Loucy (cell line): ENCODE measurements around the gene ZNF77.

ENCODE experiments used
- H2AFZ ChIP-seq: fragments of 200-600 bp; sonication (generic); 2 replicates; pipeline ENCODE4 v1.6.0; 2016; ENCODE audit warnings: antibody characterized with exemption, mild to moderate bottlenecking, low read length, moderate library complexity
- H3F3A ChIP-seq: fragments of 200-600 bp; 2 replicates; pipeline ENCODE4 v1.6.0; 2016; ENCODE audit warnings: antibody characterized with exemption, low read depth, mild to moderate bottlenecking
- H3K27me3 ChIP-seq: fragments of 200-600 bp; sonication (generic); 2 replicates; pipeline ENCODE4 v1.6.1; 2014; ENCODE audit warnings: low read length, mild to moderate bottlenecking; ENCODE audit not compliant: insufficient read depth, poor library complexity, severe bottlenecking
- H3K36me3 ChIP-seq: fragments of 200-600 bp; sonication (generic); 2 replicates; pipeline ENCODE4 v1.6.1; 2016; ENCODE audit warnings: low read length; ENCODE audit not compliant: insufficient read depth
- H3K4me1 ChIP-seq: fragments of 200-600 bp; sonication (generic); 2 replicates; pipeline ENCODE4 v1.5.1; 2014; ENCODE audit warnings: low read length, mild to moderate bottlenecking; ENCODE audit not compliant: insufficient read depth, poor library complexity, severe bottlenecking
- H3K4me2 ChIP-seq: fragments of 200-600 bp; sonication (generic); 2 replicates; pipeline ENCODE4 v1.6.0; 2014; ENCODE audit warnings: antibody characterized with exemption, low read length, low read depth, mild to moderate bottlenecking; ENCODE audit not compliant: poor library complexity, severe bottlenecking
- H3K4me3 ChIP-seq: fragments of 200-600 bp; sonication (generic); 2 replicates; pipeline ENCODE4 v1.5.1; 2014; ENCODE audit warnings: low read length, mild to moderate bottlenecking, mixed read lengths; ENCODE audit not compliant: poor library complexity, severe bottlenecking
- H3K79me2 ChIP-seq: fragments of 200-600 bp; sonication (generic); 2 replicates; pipeline ENCODE4 v1.6.1; 2014; ENCODE audit warnings: low read length; ENCODE audit not compliant: insufficient read depth
- H3K9ac ChIP-seq: fragments of 200-600 bp; sonication (generic); 2 replicates; pipeline ENCODE4 v1.6.0; 2014; ENCODE audit warnings: mild to moderate bottlenecking, low read depth, low read length, moderate library complexity; ENCODE audit not compliant: poor library complexity, severe bottlenecking
- H3K9me2 ChIP-seq: fragments of 200-600 bp; sonication (generic); replicated peaks from 2 replicates; pipeline ENCODE4 v1.6.1; 2016; ENCODE audit warnings: low read depth, low read length, mixed read lengths
- H3K9me3 ChIP-seq: fragments of 200-600 bp; sonication (generic); 2 replicates; pipeline ENCODE4 v1.6.1; 2014; ENCODE audit warnings: mild to moderate bottlenecking, antibody characterized with exemption, low read length, low read depth; ENCODE audit not compliant: insufficient read depth
- H4K20me1 ChIP-seq: fragments of 200-600 bp; sonication (generic); 2 replicates; pipeline ENCODE4 v1.6.0; 2014; ENCODE audit warnings: antibody characterized with exemption, low read length, mild to moderate bottlenecking; ENCODE audit not compliant: insufficient read depth, poor library complexity, severe bottlenecking
- CTCF ChIP-seq: fragments of 200-600 bp; sonication (generic); conservative IDR thresholded peaks from 2 replicates; pipeline ENCODE4 v1.5.1; 2014; ENCODE audit warnings: mild to moderate bottlenecking, antibody characterized with exemption, low read length
- EZH2phosphoT487 ChIP-seq: fragments of 200-600 bp; IDR thresholded peaks from 2 replicates; pipeline ENCODE4 v1.6.1; 2018; ENCODE audit warnings: antibody characterized with exemption, mild to moderate bottlenecking, moderate library complexity, borderline replicate concordance

The ZNF77 gene

DNA sequence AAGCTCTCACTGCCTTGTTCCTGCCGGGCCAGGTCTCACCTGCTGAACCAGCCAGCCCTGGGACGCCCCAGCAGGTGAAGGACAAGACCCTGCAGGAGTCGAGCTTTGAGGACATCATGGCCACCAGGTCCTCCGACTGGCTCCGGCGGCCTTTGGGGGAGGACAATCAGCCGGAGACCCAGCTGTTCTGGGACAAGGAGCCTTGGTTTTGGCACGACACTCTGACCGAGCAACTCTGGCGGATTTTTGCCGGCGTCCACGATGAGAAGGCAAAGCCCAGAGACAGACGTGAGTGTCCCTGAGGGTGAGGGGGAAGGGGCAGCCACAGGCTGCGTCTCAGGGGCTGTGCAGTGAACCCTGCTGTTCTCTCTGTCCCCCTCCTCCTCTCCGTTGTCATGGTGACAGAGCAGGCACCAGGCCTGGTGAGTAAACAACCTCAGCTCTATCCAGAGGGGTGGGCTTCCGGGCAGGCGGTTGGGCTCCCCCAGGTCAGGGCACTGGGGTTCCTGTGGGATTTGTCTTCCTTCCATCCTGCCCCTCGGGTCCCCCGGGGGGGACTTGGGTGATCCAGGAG is 42.3 kb upstream of the ZNF77 start:
- Histone ChIP-seq H3K9me3 (no peaks in the 10 kb centered on the region), H3K4me1 (peaks cover 4% of the 10 kb centered on the region), H3K9ac (no peak overlapping the region), H3K4me3 (no peak overlapping the region), H3K9me2 (no peaks in the 10 kb centered on the region), H3K27me3 (no peaks in the 10 kb centered on the region), H4K20me1 (no peaks in the 10 kb centered on the region), H3F3A (no peaks in the 10 kb centered on the region), H2AFZ (no peak overlapping the region), H3K79me2 (no peaks in the 10 kb centered on the region), H3K4me2 (no peak overlapping the region), H3K36me3 (no peaks in the 10 kb centered on the region)
- TF ChIP-seq EZH2phosphoT487 (no peak), CTCF (no peak)

- H3K4me1 ChIP-seq: peaks cover 4% of the 10 kb centered on the region
- no peaks in the 10 kb centered on the region for H4K20me1 ChIP-seq
- H3K4me3 ChIP-seq: no peak overlapping the region
- no peak overlapping the region for H2AFZ ChIP-seq
- H3K9ac ChIP-seq: no peak overlapping the region
- H3F3A ChIP-seq: no peaks in the 10 kb centered on the region
- no peaks in the 10 kb centered on the region for H3K79me2 ChIP-seq
- no peaks in the 10 kb centered on the region for H3K36me3 ChIP-seq
- H3K9me3 ChIP-seq: no peaks in the 10 kb centered on the region
- no peaks in the 10 kb centered on the region for H3K9me2 ChIP-seq
- H3K4me2 ChIP-seq: peak overlapping the region; percentile 4
- no peak for TF ChIP-seq CTCF
- TF ChIP-seq EZH2phosphoT487: no peak
- no peaks in the 10 kb centered on the region for H3K27me3 ChIP-seq
Measured at GRCh38 chr19:2984215-2984528, 39.4 kb upstream of the ZNF77 start.

DNA sequence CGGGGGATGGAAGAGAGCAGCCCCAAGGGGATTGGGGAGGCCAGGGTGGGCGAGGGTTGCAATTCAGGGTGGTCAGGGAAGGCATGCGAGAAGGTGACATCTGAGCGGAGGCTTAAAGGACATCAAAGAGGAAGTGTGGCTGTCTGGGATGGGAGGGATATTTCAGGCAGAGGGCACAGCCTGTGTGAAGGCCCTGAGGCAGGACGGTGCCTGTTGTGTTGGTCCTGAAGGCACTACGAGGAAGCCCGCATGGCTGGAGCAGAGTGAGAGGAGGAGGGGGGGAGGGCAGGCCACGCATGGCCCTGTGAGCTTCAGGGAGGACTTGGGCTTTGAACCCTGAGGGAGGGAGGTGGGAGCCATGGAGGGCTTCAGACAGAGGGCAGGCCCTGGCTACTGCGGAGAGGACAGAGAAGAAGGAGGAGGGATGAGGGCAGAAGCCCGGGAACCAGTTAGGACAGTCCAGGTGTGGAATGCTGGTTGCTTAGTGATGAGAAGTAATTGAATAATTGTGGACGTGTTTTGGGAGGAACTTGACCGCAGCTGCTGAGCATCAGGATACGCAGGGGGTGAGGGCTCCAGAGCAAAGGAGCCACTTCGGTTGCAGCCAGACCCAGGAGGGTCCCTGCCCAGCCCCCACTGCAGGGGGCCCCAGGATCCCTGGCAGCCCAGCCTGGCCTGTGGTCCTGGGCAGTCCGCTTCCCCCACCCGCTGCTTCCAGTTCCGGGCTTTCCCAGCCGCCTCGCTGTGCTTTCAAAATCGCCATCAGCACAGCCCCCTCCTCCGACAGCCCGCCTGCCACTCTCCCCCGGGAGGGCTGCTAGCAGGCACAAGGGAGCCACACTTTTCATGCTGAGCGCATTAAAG is 38.8 kb upstream of the ZNF77 start:
- no peak overlapping the region for H3K9ac ChIP-seq
- no peaks in the 10 kb centered on the region for H3K79me2 ChIP-seq
- no peaks in the 10 kb centered on the region for H4K20me1 ChIP-seq
- H3F3A ChIP-seq: no peaks in the 10 kb centered on the region
- no peak overlapping the region for H2AFZ ChIP-seq
- H3K36me3 ChIP-seq: no peaks in the 10 kb centered on the region
- no peak overlapping the region for H3K4me3 ChIP-seq
- H3K9me3 ChIP-seq: no peaks in the 10 kb centered on the region
- TF ChIP-seq EZH2phosphoT487 (no peak), CTCF (no peak)
- no peaks in the 10 kb centered on the region for H3K9me2 ChIP-seq
- no peaks in the 10 kb centered on the region for H3K27me3 ChIP-seq
- H3K4me2 ChIP-seq: peak overlapping the region; percentile 4
- peaks cover 4% of the 10 kb centered on the region for H3K4me1 ChIP-seq
